Measurements from ENCODE around the gene PHETA1. TPM values are rescaled to one million over a fixed set of nuclear protein-coding genes. Genes with fewer than 3 reads are reported as not detected.

The PHETA1 gene, protein sequence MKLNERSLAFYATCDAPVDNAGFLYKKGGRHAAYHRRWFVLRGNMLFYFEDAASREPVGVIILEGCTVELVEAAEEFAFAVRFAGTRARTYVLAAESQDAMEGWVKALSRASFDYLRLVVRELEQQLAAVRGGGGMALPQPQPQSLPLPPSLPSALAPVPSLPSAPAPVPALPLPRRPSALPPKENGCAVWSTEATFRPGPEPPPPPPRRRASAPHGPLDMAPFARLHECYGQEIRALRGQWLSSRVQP
- total RNA-seq (2022; extraction: Qiagen RNA extraction), result 8.3 to 9.9 TPM (median 9.0 TPM) in 5 replicates

DNA sequence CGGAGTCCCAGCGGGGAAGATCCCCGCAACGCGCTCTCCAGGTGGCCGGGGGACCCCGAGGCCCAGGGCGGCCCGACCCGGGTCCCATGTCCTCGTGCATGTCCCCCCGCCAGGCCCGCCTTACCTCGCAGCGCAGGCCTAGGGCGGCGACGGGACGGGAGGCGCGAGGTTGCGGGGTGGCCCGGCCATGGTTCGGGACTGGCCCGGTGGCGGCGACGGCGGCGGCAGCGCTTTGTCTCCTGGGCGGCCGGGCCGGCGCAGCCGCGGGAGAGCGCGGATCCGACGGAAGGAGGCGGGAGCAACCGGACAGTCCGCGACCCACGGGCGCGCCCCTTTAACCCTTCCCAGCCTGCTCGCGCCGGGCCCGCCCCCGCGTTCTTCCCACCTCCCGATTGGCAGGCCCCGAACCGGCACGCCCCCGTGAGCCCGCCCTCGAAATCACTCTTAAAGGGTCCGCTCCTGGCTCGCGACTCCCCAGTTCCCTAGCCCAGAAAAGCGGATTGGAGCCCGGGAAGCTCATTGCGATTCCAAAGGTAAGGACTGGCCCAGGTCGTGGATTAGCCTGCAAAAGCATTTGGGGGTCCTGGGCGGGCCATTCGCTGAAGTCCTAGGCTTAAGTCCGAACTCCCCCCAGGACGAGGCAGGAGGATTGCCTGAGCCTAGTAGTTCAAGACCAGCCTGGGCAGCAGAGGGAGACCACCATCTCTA lies at the start of gene PHETA1:
TSS of gene PHETA1 (minus strand) at position 308 of the 708 bp plus-strand sequence. CDS start 5,668 bp downstream, outside the sequence.

DNA sequence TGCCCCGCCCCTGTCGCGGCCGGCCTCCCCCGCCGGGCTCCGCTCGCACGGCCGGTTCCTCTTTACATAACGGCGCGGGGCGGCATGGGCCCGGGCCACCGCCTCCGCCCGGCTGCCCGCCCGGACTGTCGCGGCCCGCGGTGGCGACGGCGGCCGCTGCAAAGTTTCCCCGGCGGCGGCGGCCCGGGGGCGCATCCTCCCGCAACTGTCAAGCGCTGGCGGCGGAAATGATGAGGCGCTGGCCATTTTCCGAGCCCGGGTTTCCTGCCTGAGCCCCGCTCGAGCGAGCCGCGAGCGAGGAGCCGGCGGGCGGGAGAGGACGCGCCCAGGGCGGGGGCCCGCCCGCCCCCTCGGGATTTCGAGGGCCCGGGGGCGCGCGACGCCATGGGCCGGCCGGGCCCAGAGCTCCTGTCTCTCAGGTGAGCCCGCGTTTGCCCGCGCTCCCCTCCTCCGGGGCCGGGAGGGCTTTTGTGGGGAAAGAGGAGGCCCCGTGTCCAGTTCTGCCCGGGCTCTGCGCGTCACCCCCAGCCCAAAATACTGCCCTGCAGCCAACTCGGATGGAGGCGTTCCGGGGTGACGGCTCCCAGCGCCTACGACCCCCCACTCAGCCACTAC lies 37.1 kb upstream of the PHETA1 start, which contains the start of gene SH2B3:
TSS of gene SH2B3 (plus strand) at position 65 of the 615 bp plus-strand sequence. CDS start 12,223 bp downstream, outside the sequence.

Other genes starting within 250 kb of the PHETA1 start
- 4.6 to 5.4 TPM (median 4.6 TPM) in 5 replicates for gene SH2B3, start 36.8 kb upstream of the PHETA1 start, total RNA-seq (2022; extraction: Qiagen RNA extraction)
- gene ATXN2, start 230.2 kb upstream of the PHETA1 start, total RNA-seq (2022; extraction: Qiagen RNA extraction), result 42.6 to 54.6 TPM (median 52.5 TPM) in 5 replicates

Data from A549 treated with AZD2906 at 1 μM for 4 hours (cell line).